Duodenal mucosa (tissue), 2 donors: Measurements from ENCODE around the gene CCER1.
"Not testable (repeated sequence)": the region's sequence is repeated elsewhere in the genome, so short reads cannot be mapped to it uniquely, and the experiment has no call there.

Experiments
- H3K27ac ChIP-seq: one replicate; pipeline ENCODE4 v1.7.0; 2013; ENCODE audit warnings: low read depth, low read length
- H3K27me3 ChIP-seq, 2 donors: one replicate each; pipeline ENCODE4 v1.7.0; 2013; ENCODE audit warnings: low read length in 2 of 2, control low read depth in 1 of 2; ENCODE audit not compliant: insufficient read depth in 2 of 2, control insufficient read depth in 1 of 2
- H3K36me3 ChIP-seq, 2 donors: one replicate each; pipeline ENCODE4 v1.7.0; 2013; ENCODE audit warnings: low read length in 2 of 2, control low read depth in 1 of 2; ENCODE audit not compliant: insufficient read depth in 2 of 2, control insufficient read depth in 1 of 2
- H3K4me1 ChIP-seq, 2 donors: one replicate each; pipeline ENCODE4 v1.7.0; 2013; ENCODE audit warnings: low read length in 2 of 2, control low read depth in 1 of 2; ENCODE audit not compliant: insufficient read depth in 2 of 2, control insufficient read depth in 1 of 2
- H3K4me3 ChIP-seq, 2 donors: one replicate each; pipeline ENCODE4 v1.7.0; 2013; ENCODE audit warnings: low read length in 2 of 2, low read depth in 1 of 2
- H3K9ac ChIP-seq, 2 donors: one replicate each; pipeline ENCODE4 v1.7.0; 2013; ENCODE audit warnings: low read length in 2 of 2, low read depth in 1 of 2
- H3K9me3 ChIP-seq, 2 donors: one replicate each; pipeline ENCODE4 v1.7.0; 2013; ENCODE audit warnings: low read length in 2 of 2, control low read depth in 1 of 2; ENCODE audit not compliant: control insufficient read depth in 1 of 2

CCER1 gene

DNA sequence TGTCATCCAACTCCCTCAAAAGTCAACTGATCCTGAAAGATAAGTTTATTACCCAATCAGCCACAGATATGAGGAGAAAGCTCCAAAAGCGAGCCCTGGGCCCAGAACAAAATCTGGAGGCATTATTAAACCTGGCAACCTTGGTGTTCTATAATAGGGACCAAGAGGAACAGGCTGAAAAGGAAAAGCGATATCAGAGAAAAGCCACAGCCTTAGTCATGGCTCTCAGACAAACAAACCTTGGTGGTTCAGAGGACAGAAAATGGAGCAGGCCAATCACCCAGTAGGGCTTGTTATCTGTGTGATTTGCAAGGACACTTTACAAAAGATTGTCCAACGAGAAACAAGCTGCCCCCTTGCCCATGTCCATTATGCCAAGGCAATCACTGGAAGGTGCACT lies 30.4 kb upstream of the CCER1 start:
- not testable (repeated sequence) for H3K4me1 ChIP-seq, H3K9me3 ChIP-seq, H3K27me3 ChIP-seq, H3K4me3 ChIP-seq, H3K9ac ChIP-seq, H3K27ac ChIP-seq, H3K36me3 ChIP-seq

DNA sequence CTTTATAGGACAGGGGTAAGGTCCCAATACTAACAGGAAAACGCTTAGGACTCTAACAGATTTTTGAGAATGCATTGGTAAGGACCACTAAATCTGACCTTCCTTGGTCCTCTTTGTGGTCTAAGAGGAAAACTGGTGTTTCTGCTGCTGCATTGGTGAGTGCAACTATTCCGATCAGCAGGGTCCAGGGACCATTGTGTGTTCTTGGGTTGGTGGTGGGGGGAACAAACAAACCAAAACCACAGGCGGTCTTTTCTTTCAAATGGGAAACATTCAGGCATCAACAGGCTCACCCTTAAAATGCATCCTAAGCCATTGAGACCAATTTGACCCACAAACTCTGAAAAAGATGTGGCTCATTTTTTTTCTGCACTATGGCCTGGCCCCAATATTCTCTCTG lies 29.1 kb upstream of the CCER1 start:
- H3K9me3 ChIP-seq = peaks cover 0 to 3% of the 10 kb centered on the region in 2 donors
- no peaks in the 10 kb centered on the region for H3K27me3 ChIP-seq
- no peak overlapping the region for H3K9ac ChIP-seq
- H3K4me3 ChIP-seq = no peak overlapping the region
- no peak overlapping the region for H3K27ac ChIP-seq
- no peaks in the 10 kb centered on the region for H3K36me3 ChIP-seq
- no peaks in the 10 kb centered on the region for H3K4me1 ChIP-seq

DNA sequence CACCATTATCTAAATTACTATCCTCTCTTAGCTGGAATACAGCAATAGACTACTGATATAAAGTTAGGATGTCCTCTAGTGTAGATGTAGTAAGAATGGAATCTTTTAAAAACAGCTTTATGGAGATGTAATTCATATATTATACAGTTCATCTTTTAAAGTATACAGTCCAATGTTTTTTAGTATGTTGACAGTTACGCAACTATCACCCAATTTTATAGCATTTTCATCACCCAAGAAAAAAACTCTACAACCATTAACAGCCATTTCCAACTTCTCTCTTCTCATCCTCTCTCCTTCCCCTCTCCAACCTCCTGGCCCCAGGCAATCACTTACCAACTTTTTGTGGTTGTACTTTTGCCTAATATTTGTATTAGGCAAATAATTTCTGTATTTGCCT lies 27.2 kb upstream of the CCER1 start:
- no peaks in the 10 kb centered on the region for H3K27me3 ChIP-seq
- peaks cover 0 to 3% of the 10 kb centered on the region in 2 donors for H3K9me3 ChIP-seq
- H3K9ac ChIP-seq = no peak overlapping the region
- no peak overlapping the region for H3K27ac ChIP-seq
- no peaks in the 10 kb centered on the region for H3K4me1 ChIP-seq
- no peaks in the 10 kb centered on the region for H3K36me3 ChIP-seq
- no peak overlapping the region for H3K4me3 ChIP-seq

DNA sequence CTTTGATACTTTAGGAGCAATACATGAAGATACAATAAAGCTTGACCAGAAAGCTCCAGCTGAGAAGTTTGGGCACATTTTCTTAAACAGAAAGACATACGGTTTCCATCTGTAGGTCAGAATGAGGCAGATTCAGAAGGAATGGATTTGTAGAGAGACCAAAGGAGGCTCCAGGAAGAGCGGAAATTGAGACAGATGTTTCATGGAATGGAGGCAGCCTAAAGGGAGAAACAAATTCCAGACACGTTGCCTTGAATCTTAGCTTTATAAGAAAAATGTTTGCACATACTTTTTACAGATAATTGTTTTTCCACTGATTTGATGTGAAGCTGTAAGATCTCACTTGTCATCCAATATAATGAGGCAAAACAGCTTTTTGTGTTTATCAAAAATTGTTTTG lies 25.0 kb upstream of the CCER1 start:
- Histone ChIP-seq H3K4me3 (no peak overlapping the region), H3K9ac (no peak overlapping the region), H3K27ac (no peak overlapping the region), H3K27me3 (no peaks in the 10 kb centered on the region), H3K9me3 (no peaks in the 10 kb centered on the region), H3K36me3 (no peaks in the 10 kb centered on the region), H3K4me1 (no peaks in the 10 kb centered on the region)

DNA sequence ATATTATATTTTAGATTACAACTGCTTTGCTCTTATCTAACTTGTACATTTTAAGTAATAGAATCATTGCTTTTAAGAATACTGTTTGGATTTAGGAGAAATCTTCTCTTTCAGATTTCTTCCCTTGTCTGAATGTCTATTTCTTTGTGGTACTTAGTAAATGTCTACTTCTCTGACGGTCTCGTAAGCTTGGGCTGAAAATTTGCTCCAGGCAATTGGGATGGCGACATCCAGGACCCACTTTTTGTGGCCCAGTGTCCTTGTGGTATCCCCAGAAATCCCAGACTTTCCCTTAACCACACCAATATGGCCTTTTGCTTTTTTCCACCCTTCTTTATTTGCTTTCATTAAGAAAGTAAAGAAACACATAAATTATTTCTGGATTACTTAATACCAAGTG lies 24.0 kb upstream of the CCER1 start:
- H3K36me3 ChIP-seq = no peaks in the 10 kb centered on the region
- no peaks in the 10 kb centered on the region for H3K4me1 ChIP-seq
- no peaks in the 10 kb centered on the region for H3K9me3 ChIP-seq
- no peak overlapping the region for H3K27ac ChIP-seq
- H3K4me3 ChIP-seq = no peak overlapping the region
- no peak overlapping the region for H3K9ac ChIP-seq
- no peaks in the 10 kb centered on the region for H3K27me3 ChIP-seq

DNA sequence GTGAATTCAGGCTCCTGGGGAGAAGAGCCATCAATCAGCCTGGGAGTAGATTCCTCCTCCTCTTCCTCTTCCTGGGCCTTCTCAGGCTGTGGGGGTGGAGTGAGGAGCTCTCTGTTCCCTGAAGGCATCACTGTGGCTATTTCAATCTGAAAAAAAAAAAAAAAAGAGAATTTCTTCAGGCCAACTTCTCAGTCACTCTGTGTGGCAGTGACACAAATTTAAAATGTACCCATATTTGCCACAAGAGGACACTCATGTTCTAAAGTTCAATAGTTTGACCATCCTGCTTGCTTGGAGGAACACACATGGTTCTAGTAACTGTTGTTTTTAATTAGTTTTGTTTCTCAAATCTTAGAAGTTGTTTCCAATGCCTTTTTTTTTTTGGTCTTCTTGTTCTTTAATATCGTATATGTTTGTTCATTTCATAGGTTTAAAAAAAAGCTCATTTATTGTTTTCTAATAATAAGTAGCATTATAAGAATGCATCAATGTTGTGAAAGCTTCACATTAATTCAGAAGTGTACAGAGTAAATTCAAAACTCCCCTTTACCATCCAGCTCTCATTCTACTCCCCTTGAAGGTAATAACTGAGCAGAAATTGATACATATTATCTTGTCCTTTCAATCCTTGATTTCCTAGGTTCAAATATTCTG lies 23.3 kb upstream of the CCER1 start:
- H3K36me3 ChIP-seq = no peaks in the 10 kb centered on the region
- no peak overlapping the region for H3K27ac ChIP-seq
- no peak overlapping the region for H3K9ac ChIP-seq
- H3K4me1 ChIP-seq = no peaks in the 10 kb centered on the region
- H3K9me3 ChIP-seq = no peaks in the 10 kb centered on the region
- no peaks in the 10 kb centered on the region for H3K27me3 ChIP-seq
- no peak overlapping the region for H3K4me3 ChIP-seq

DNA sequence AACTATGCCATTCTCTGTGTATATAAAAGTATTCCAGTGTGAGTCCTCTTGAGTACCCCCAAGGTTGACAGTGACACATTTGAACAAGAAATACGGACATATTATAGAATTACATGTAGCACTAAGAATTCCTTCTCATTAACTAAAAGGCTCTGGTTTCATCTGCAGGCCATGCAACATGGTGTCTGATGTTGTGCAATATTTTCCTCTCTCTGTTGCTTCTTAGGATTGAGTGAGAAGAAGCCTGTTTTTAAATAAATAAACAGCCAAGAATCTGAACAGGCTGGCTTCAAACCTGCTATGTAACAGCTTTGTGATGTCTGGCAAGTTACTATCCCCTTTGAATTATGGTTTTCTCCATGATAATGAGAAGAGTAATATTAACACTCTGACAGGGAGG lies 22.2 kb upstream of the CCER1 start:
- H3K36me3 ChIP-seq = no peaks in the 10 kb centered on the region
- no peak overlapping the region for H3K27ac ChIP-seq
- H3K9me3 ChIP-seq = no peaks in the 10 kb centered on the region
- no peaks in the 10 kb centered on the region for H3K4me1 ChIP-seq
- H3K4me3 ChIP-seq = no peak overlapping the region
- no peaks in the 10 kb centered on the region for H3K27me3 ChIP-seq
- no peak overlapping the region for H3K9ac ChIP-seq

DNA sequence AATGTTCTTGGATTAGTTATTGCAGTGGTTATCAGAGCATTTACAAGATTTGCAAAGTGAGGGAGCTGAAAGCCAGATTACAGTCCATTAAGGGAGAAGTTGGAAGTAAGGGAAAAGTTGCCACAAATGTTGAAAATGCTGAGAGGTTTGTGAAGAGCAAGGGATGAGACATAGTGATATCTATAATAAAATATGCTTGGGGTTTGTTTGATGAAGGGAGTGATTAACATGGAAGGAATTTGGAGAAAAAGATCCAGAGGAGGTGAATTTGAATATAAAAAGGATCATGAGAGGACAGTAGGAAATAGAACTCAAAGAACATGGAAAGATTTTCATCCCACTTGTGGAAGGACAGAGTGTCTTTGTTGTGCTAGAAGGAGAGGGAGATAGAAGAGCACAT lies 19.3 kb upstream of the CCER1 start:
- no peak overlapping the region for H3K27ac ChIP-seq
- H3K27me3 ChIP-seq = no peaks in the 10 kb centered on the region
- no peaks in the 10 kb centered on the region for H3K36me3 ChIP-seq
- H3K4me1 ChIP-seq = no peaks in the 10 kb centered on the region
- no peak overlapping the region for H3K4me3 ChIP-seq
- H3K9me3 ChIP-seq = no peaks in the 10 kb centered on the region
- no peak overlapping the region for H3K9ac ChIP-seq

DNA sequence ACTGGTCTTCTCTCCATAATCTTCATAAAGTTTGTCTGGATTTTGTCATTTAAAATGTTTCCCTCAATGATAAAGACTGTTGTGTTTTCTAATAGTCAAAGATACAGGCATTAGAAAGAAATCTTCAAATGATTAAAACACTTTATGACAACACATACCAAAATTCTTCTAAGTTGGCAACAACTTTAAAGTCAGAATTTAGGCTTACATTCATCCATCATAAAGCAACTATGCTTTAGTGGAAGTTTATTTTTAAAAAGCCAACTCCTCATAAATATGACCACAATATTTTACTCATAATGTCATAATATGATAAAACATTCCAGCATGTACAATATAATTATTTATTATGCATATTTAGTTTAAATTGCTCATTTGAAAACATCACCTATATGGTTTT lies 17.2 kb upstream of the CCER1 start:
- no peak overlapping the region for H3K9ac ChIP-seq
- no peak overlapping the region for H3K27ac ChIP-seq
- H3K27me3 ChIP-seq = no peaks in the 10 kb centered on the region
- no peaks in the 10 kb centered on the region for H3K4me1 ChIP-seq
- no peaks in the 10 kb centered on the region for H3K36me3 ChIP-seq
- no peak overlapping the region for H3K4me3 ChIP-seq
- no peaks in the 10 kb centered on the region for H3K9me3 ChIP-seq

DNA sequence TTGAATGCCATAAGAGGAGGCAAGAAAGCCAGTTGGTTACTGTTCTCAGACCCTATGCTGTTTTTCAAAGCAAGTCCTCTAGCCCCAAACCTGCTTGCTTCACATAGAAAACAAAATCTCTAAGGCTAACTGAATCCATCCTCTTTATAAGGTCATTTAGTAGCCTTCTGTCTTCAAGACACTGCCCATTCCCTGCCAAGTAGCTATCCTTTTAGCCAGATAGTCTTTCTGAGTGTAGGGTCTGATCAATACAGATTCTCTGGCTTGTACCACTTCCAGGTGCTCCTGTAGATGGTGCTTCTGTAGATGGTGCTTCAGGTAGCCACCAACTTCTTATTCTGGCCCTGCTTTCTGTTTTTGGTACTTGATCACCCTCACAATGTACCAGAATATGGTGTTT lies 15.9 kb upstream of the CCER1 start:
- Histone ChIP-seq H3K9me3 (no peaks in the 10 kb centered on the region), H3K4me3 (no peak overlapping the region), H3K27ac (no peak overlapping the region), H3K36me3 (no peaks in the 10 kb centered on the region), H3K9ac (no peak overlapping the region), H3K4me1 (no peaks in the 10 kb centered on the region), H3K27me3 (no peaks in the 10 kb centered on the region)

DNA sequence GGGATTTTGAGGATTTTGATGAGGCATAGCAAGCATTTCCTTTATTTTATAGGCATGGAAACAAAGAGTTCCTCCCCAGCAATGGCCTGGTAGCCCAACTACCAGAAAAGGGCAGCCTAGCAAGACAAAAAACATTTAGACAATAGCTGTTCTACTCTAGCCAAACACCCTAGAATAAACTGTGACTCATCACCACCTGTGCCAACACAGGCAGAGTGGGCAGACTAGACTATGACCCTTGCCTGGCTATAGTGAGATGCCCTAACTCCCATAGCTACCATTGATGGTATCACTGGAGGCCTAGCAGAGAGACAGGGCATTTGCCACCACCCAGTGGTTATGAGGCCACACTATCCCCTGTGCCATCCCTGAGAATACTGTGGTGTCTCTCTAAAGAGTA lies 15.5 kb upstream of the CCER1 start:
- Histone ChIP-seq H3K4me3 (no peak overlapping the region), H3K9me3 (no peaks in the 10 kb centered on the region), H3K27ac (no peak overlapping the region), H3K27me3 (no peaks in the 10 kb centered on the region), H3K4me1 (no peaks in the 10 kb centered on the region), H3K36me3 (no peaks in the 10 kb centered on the region), H3K9ac (no peak overlapping the region)
